IMR-90 (cell line): Measurements from ENCODE around the gene NHEJ1. TPM values are rescaled to one million over a fixed set of nuclear protein-coding genes. Genes with fewer than 3 reads are reported as not detected.

Experiments
- ATAC-seq: fragments of 200-7000 bp; cut with Tn5 transposase; 2 replicates; pipeline ENCODE4 v1.9.1; 2020; ENCODE audit warnings: low read depth, mild to moderate bottlenecking, moderate library complexity
- BruUV-seq: library from RNA; stranded (reverse); fragments of 400-500 nt; replicated peaks from 2 replicates; lab custom pipeline; 2021; lab: Mats Ljungman, UMichigan
- CTCF ChIA-PET: fragments of 300-600 bp; formaldehyde crosslinking; extraction: SDS; loops from one replicate; lab custom pipeline; 2021; ENCODE audit warnings: antibody characterized with exemption; lab: Yijun Ruan, JAX
- POLR2A ChIA-PET: fragments of 300-600 bp; sonication (Branson Sonifier 250); formaldehyde crosslinking; loops from one replicate; lab custom pipeline; 2022; ENCODE audit warnings: antibody characterized with exemption; ENCODE audit not compliant: unreplicated experiment; lab: Charles Lee
- DNase-seq: peaks from one replicate; pipeline ENCODE4 v3.0.0; 2013
- H2AFZ ChIP-seq: replicated peaks from 2 replicates; pipeline ENCODE3; 2013; ENCODE audit warnings: low read length, mild to moderate bottlenecking; ENCODE audit not compliant: poor library complexity
- H2AK5ac ChIP-seq: 2 replicates; pipeline ENCODE4 v1.6.1; 2013; ENCODE audit warnings: low read depth, low read length, inconsistent platforms
- H2AK9ac ChIP-seq: replicated peaks from 2 replicates; pipeline ENCODE3; 2013; ENCODE audit warnings: mild to moderate bottlenecking, low read depth, low read length, moderate library complexity; ENCODE audit not compliant: poor library complexity
- H2BK120ac ChIP-seq: 2 replicates; pipeline ENCODE4 v1.6.1; 2013; ENCODE audit warnings: low read depth, low read length, inconsistent platforms
- H2BK15ac ChIP-seq: 3 replicates; pipeline ENCODE4 v1.6.1; 2013; ENCODE audit warnings: low read depth, low read length, inconsistent platforms
- H2BK20ac ChIP-seq: 2 replicates; pipeline ENCODE4 v1.6.1; 2013; ENCODE audit warnings: low read depth, mild to moderate bottlenecking, inconsistent platforms, low read length, moderate library complexity
- H2BK5ac ChIP-seq: 2 replicates; pipeline ENCODE4 v1.6.1; 2013; ENCODE audit warnings: mild to moderate bottlenecking, low read depth, low read length, inconsistent platforms; ENCODE audit not compliant: poor library complexity, severe bottlenecking
- H3K14ac ChIP-seq: replicated peaks from 2 replicates; pipeline ENCODE4 v1.6.1; 2013; ENCODE audit warnings: low read depth, low read length, inconsistent platforms
- H3K18ac ChIP-seq: 2 replicates; pipeline ENCODE4 v1.6.1; 2013; ENCODE audit warnings: low read depth, low read length, control low read depth
- H3K23ac ChIP-seq: 2 replicates; pipeline ENCODE4 v1.6.1; 2013; ENCODE audit warnings: low read depth, low read length, inconsistent platforms
- H3K27ac ChIP-seq: 2 replicates; pipeline ENCODE4 v1.5.1; 2013; ENCODE audit warnings: mild to moderate bottlenecking, control low read depth, low read length; ENCODE audit not compliant: insufficient read depth
- H3K27me3 ChIP-seq: 2 replicates; pipeline ENCODE4 v1.6.1; 2013; ENCODE audit warnings: low read length; ENCODE audit not compliant: control insufficient read depth, insufficient read depth
- H3K36me3 ChIP-seq: 2 replicates; pipeline ENCODE4 v1.6.1; 2013; ENCODE audit warnings: low read length, mixed read lengths; ENCODE audit not compliant: control insufficient read depth, insufficient read depth
- H3K4ac ChIP-seq: 2 replicates; pipeline ENCODE4 v1.6.1; 2013; ENCODE audit warnings: low read depth, low read length, inconsistent platforms
- H3K4me1 ChIP-seq: 2 replicates; pipeline ENCODE4 v1.6.1; 2013; ENCODE audit warnings: low read length, mixed read lengths; ENCODE audit not compliant: control insufficient read depth, insufficient read depth
- H3K4me2 ChIP-seq: 2 replicates; pipeline ENCODE4 v1.6.1; 2013; ENCODE audit warnings: low read depth, mild to moderate bottlenecking, control low read depth, low read length, moderate library complexity
- H3K4me3 ChIP-seq: 2 replicates; pipeline ENCODE4 v1.5.1; 2013; ENCODE audit warnings: low read depth, mild to moderate bottlenecking, control low read depth, low read length, moderate library complexity; ENCODE audit not compliant: insufficient read depth
- H3K56ac ChIP-seq: 2 replicates; pipeline ENCODE4 v1.6.1; 2013; ENCODE audit warnings: low read length, inconsistent platforms; ENCODE audit not compliant: insufficient read depth; ENCODE audit errors: extremely low read depth
- H3K79me1 ChIP-seq, 2 experiments: 2 replicates each; pipeline ENCODE4 v1.6.1; 2013; ENCODE audit warnings: low read length in 2 of 2, inconsistent platforms in 1 of 2, low read depth in 1 of 2
- H3K9ac ChIP-seq: 2 replicates; pipeline ENCODE4 v1.6.1; 2013; ENCODE audit warnings: low read depth, low read length, control low read depth
- H3K9me1 ChIP-seq: 2 replicates; pipeline ENCODE4 v1.6.1; 2013; ENCODE audit warnings: low read length, inconsistent platforms; ENCODE audit not compliant: insufficient read depth
- H3K9me3 ChIP-seq: 2 replicates; pipeline ENCODE4 v1.6.1; 2013; ENCODE audit warnings: low read length; ENCODE audit not compliant: control insufficient read depth, insufficient read depth
- H4K20me1 ChIP-seq: 2 replicates; pipeline ENCODE4 v1.6.1; 2013; ENCODE audit warnings: low read length, inconsistent platforms; ENCODE audit not compliant: insufficient read depth
- H4K5ac ChIP-seq: 2 replicates; pipeline ENCODE4 v1.6.1; 2013; ENCODE audit warnings: mild to moderate bottlenecking, low read depth, low read length, control low read depth
- H4K8ac ChIP-seq, 2 experiments: 2 replicates each; pipeline ENCODE4 v1.6.1; 2013; ENCODE audit warnings: low read depth in 2 of 2, low read length in 2 of 2, control low read depth in 1 of 2, inconsistent platforms in 1 of 2
- H4K91ac ChIP-seq: 2 replicates; pipeline ENCODE4 v1.6.1; 2013; ENCODE audit warnings: low read depth, low read length, inconsistent platforms; ENCODE audit not compliant: insufficient read depth
- CEBPB ChIP-seq: IDR thresholded peaks from 2 replicates; pipeline ENCODE4 v1.6.1; 2012; ENCODE audit warnings: low read depth, low read length, improper control_type of control experiment
- CHD1 ChIP-seq: IDR thresholded peaks from 2 replicates; pipeline ENCODE4 v1.6.1; 2012; ENCODE audit warnings: low read depth, low read length, improper control_type of control experiment
- FOS ChIP-seq: fragments of 150-350 bp; IDR thresholded peaks from 2 replicates; pipeline ENCODE4 v1.6.1; 2016; ENCODE audit warnings: low read depth, low read length
- MAFK ChIP-seq: IDR thresholded peaks from 2 replicates; pipeline ENCODE4 v1.6.1; 2012; ENCODE audit warnings: low read depth, low read length, improper control_type of control experiment
- MAZ ChIP-seq: IDR thresholded peaks from 2 replicates; pipeline ENCODE4 v1.6.1; 2012; ENCODE audit warnings: low read depth, mild to moderate bottlenecking, low read length, improper control_type of control experiment, moderate library complexity, borderline replicate concordance
- MXI1 ChIP-seq: IDR thresholded peaks from 2 replicates; pipeline ENCODE4 v1.6.1; 2012; ENCODE audit warnings: low read depth, mild to moderate bottlenecking, low read length, moderate library complexity, borderline replicate concordance
- POLR2A ChIP-seq: IDR thresholded peaks from 2 replicates; pipeline ENCODE4 v1.6.1; 2012; ENCODE audit warnings: mild to moderate bottlenecking, low read depth, low read length
- RAD21 ChIP-seq: IDR thresholded peaks from 2 replicates; pipeline ENCODE4 v1.6.1; 2012; ENCODE audit warnings: low read length, improper control_type of control experiment
- RCOR1 ChIP-seq: IDR thresholded peaks from 2 replicates; pipeline ENCODE4 v1.6.1; 2012; ENCODE audit warnings: mild to moderate bottlenecking, low read length, improper control_type of control experiment; ENCODE audit not compliant: insufficient replicate concordance
- RFX5 ChIP-seq: IDR thresholded peaks from 2 replicates; pipeline ENCODE4 v1.8.0; 2012; ENCODE audit warnings: low read depth, mild to moderate bottlenecking, low read length, moderate library complexity
- SMC3 ChIP-seq: fragments of 150-350 bp; IDR thresholded peaks from 2 replicates; pipeline ENCODE4 v1.6.1; 2016; ENCODE audit warnings: low read depth, mild to moderate bottlenecking, antibody characterized with exemption, low read length, moderate library complexity
- USF2 ChIP-seq: fragments of 150-350 bp; IDR thresholded peaks from 2 replicates; pipeline ENCODE4 v1.6.1; 2017; ENCODE audit warnings: mild to moderate bottlenecking, antibody characterized with exemption, low read length, low read depth
- WGBS, 2 experiments: methylation state at CpG; one replicate each; pipeline versions ENCODE4 v1.1.5 to v1.1.7; 2013; ENCODE audit warnings: missing lambda C conversion rate in 2 of 2; ENCODE audit not compliant: insufficient read length in 1 of 2; ENCODE audit errors: extremely low coverage in 2 of 2; 5-methylcytosine and 5-hydroxymethylcytosine counted together
- dilution Hi-C: fragments of 300-500 bp; cut with HindIII; formaldehyde crosslinking; loops from one replicate; pipeline ENCODE4 v1.14.3; 2018; ENCODE audit warnings: low sequenced_read_pairs; ENCODE audit not compliant: unreplicated experiment
- in situ Hi-C: fragments of 300-500 bp; cut with MboI; formaldehyde crosslinking; loops from 3 replicates; pipeline ENCODE4 v1.14.3; 2019; ENCODE audit warnings: low sequenced_read_pairs, inconsistent platforms, mixed read lengths
- intact Hi-C: fragments of 100-400 bp; cut with micrococcal nuclease; formaldehyde crosslinking; loops from 2 replicates; pipeline ENCODE4 v1.10.0; 2022
- polyA plus RNA-seq, 3 experiments: library from polyadenylated mRNA; depleted of rRNA; stranded (reverse); fragments of >200 nt; gene quantifications; 2 replicates each; pipeline ENCODE4 v1.2.3, GENCODE V29; 2012; ENCODE audit warnings: low replicate concordance in 1 of 3
- total RNA-seq: library from RNA; depleted of rRNA; stranded (reverse); fragments of >200 nt; gene quantifications from 2 replicates; pipeline ENCODE4 v1.2.3, GENCODE V29; 2012

NHEJ1 gene
- total and polyA plus RNA-seq, 2 of the 4 experiments (the other 2 are of a cell fraction): 12.5 to 23.1 TPM

- ChIA-PET POLR2A (no interaction called here), CTCF (no interaction called here)
- Histone ChIP-seq H3K4ac (no peak overlapping the region), H3K79me1 (no peaks in the 10 kb centered on the region), H3K9me3 (no peaks in the 10 kb centered on the region), H2BK5ac (no peak overlapping the region), H3K14ac (no peak overlapping the region), H3K4me3 (no peak overlapping the region), H4K5ac (no peak overlapping the region), H3K27ac (no peak overlapping the region), H4K91ac (no peak overlapping the region), H3K56ac (no peak overlapping the region), H2AFZ (no peak overlapping the region), H3K4me1 (no peaks in the 10 kb centered on the region), H3K9ac (no peak overlapping the region), H2BK15ac (no peak overlapping the region), H2AK9ac (no peak overlapping the region), H3K4me2 (no peak overlapping the region), H2BK120ac (no peak overlapping the region), H4K8ac (no peak overlapping the region), H3K36me3 (no peaks in the 10 kb centered on the region), H3K18ac (no peak overlapping the region), H3K27me3 (peaks cover 26% of the 10 kb centered on the region), H4K20me1 (no peaks in the 10 kb centered on the region), H3K9me1 (no peaks in the 10 kb centered on the region), H2AK5ac (no peak overlapping the region), H3K23ac (no peak overlapping the region), H2BK20ac (no peak overlapping the region)
- intact Hi-C loops (no loop called here), in situ Hi-C loops (no loop called here), dilution Hi-C loops (no loop called here)
- TF ChIP-seq MXI1 (no peak), USF2 (no peak), RFX5 (no peak), RCOR1 (no peak), RAD21 (no peak), POLR2A (no peak), MAZ (no peak), CEBPB (no peak), FOS (no peak), CHD1 (no peak), MAFK (no peak), SMC3 (no peak)
- DNase-seq: peak; percentile 27
- 20% methylated on average over 1 of the region's 6 CpGs; no CpG with 5 or more reads in 1 of the 2 experiments for WGBS, 2 experiments
- no TSS peak for BruUV-seq
- peak; percentile 82 for ATAC-seq
Measured at GRCh38 chr2:219045937-219046550, 114.6 kb downstream of the NHEJ1 start.
